HepG2 (cell line): ENCODE measurements around the gene SRP68. TPM values are rescaled to one million over a fixed set of nuclear protein-coding genes. Genes with fewer than 3 reads are reported as not detected.

Experiments used
- ARNTL ChIP-seq: sonication (generic); formaldehyde crosslinking; IDR thresholded peaks from 2 replicates; pipeline ENCODE4 v1.4.0; 2020; ENCODE audit warnings: mild to moderate bottlenecking, missing genetic modification reagents
- ATF7-NPFF ChIP-seq: sonication (generic); formaldehyde crosslinking; IDR thresholded peaks from 2 replicates; pipeline ENCODE4 v1.8.1; 2023; ENCODE audit warnings: mild to moderate bottlenecking, low read depth, missing genetic modification reagents, moderate library complexity
- GABPA ChIP-seq, 2 experiments: IDR thresholded peaks; 2 replicates each; pipeline ENCODE4 v1.6.1; 2011 to 2016; ENCODE audit warnings: low read depth in 2 of 2, low read length in 1 of 2, missing biosample characterization in 1 of 2, missing genetic modification characterization in 1 of 2
- GTF3A ChIP-seq: sonication (generic); formaldehyde crosslinking; conservative IDR thresholded peaks from 2 replicates; pipeline ENCODE4 v1.4.0; 2020; ENCODE audit warnings: mild to moderate bottlenecking, missing genetic modification reagents
- HIC2 ChIP-seq: sonication (generic); formaldehyde crosslinking; IDR thresholded peaks from 2 replicates; pipeline ENCODE4 v1.9.0; 2022; ENCODE audit warnings: low read depth, missing genetic modification reagents
- MAFF ChIP-seq: IDR thresholded peaks from 2 replicates; pipeline ENCODE4 v1.6.1; 2011; ENCODE audit warnings: low read depth, low read length, improper control_type of control experiment
- MTA1 ChIP-seq: sonication (generic); formaldehyde crosslinking; IDR thresholded peaks from 2 replicates; pipeline ENCODE4 v1.4.0; 2020; ENCODE audit warnings: missing genetic modification reagents, mild to moderate bottlenecking, borderline replicate concordance
- MTA3 ChIP-seq: sonication (generic); formaldehyde crosslinking; IDR thresholded peaks from 2 replicates; pipeline ENCODE4 v1.4.0; 2020; ENCODE audit warnings: missing genetic modification reagents
- NPAS2 ChIP-seq: sonication (generic); formaldehyde crosslinking; IDR thresholded peaks from 2 replicates; pipeline ENCODE4 v1.8.0; 2022; ENCODE audit warnings: mild to moderate bottlenecking, missing genetic modification reagents, borderline replicate concordance
- PHF5A ChIP-seq: IDR thresholded peaks from one replicate; pipeline ENCODE4 v1.6.1; 2018; ENCODE audit warnings: low read depth, missing genetic modification reagents; ENCODE audit not compliant: unreplicated experiment
- SMAD3 ChIP-seq: sonication (generic); formaldehyde crosslinking; IDR thresholded peaks from 2 replicates; pipeline ENCODE4 v1.4.0; 2020; ENCODE audit warnings: missing genetic modification reagents
- TERF1 ChIP-seq: sonication (generic); formaldehyde crosslinking; IDR thresholded peaks from 2 replicates; pipeline ENCODE4 v1.8.0; 2022; ENCODE audit warnings: mild to moderate bottlenecking, missing genetic modification reagents, moderate library complexity
- ZBTB10 ChIP-seq: sonication (generic); formaldehyde crosslinking; IDR thresholded peaks from 2 replicates; pipeline ENCODE4 v1.4.0; 2020; ENCODE audit warnings: missing genetic modification reagents, borderline replicate concordance
- ZNF282 ChIP-seq: fragments of 450-650 bp; IDR thresholded peaks from 2 replicates; pipeline ENCODE4 v1.6.1; 2018; ENCODE audit not compliant: partially characterized antibody
- ZNF577 ChIP-seq: sonication (generic); formaldehyde crosslinking; IDR thresholded peaks from 2 replicates; pipeline ENCODE4 v1.4.0; 2020; ENCODE audit warnings: mild to moderate bottlenecking, low read depth, missing genetic modification reagents, borderline replicate concordance
- ZNF597 ChIP-seq: sonication (generic); formaldehyde crosslinking; IDR thresholded peaks from 2 replicates; pipeline ENCODE4 v1.5.0; 2020; ENCODE audit warnings: missing genetic modification reagents
- polyA plus RNA-seq, 8 experiments: library from polyadenylated mRNA; depleted of rRNA in 3 of 8; stranded (reverse) in 7 of 8; unstranded in 1 of 8; fragments of >200 nt; fragmentation: Illumina TruSeq in 4 of 8; extraction: Trizol in 4 of 8; gene quantifications; 2 replicates each; pipeline versions ENCODE4 v1.2.1 to v1.2.3, GENCODE V29; 2011 to 2016; ENCODE audit warnings: low read depth in 4 of 8, missing spikeins in 1 of 8, mixed read lengths in 1 of 8; ENCODE audit not compliant: insufficient read depth in 1 of 8
- total RNA-seq, 5 experiments: library from RNA; depleted of rRNA; stranded (reverse); fragments of >200 nt; fragmentation: Illumina TruSeq; extraction: Trizol; gene quantifications; 2 replicates each; pipeline ENCODE4 v1.2.3, GENCODE V29; 2016; ENCODE audit warnings: low read depth in 1 of 5

Gene SRP68
- total and polyA plus RNA-seq, 2 of the 13 experiments (the other 11 are each of a cell fraction or from before 2014, with no cell fraction given), result 39.8 to 74.3 TPM

GRCh38 chr17:76027159-76027839 lies 45.0 kb downstream of the SRP68 start, which contains the start of gene EVPL (continued):
- TF ChIP-seq MTA3 (CRISPR knock-in tag), result no peak
- TF ChIP-seq ARNTL (CRISPR knock-in tag), result no peak; the same call in 1 of the 2 replicates
- no peak for TF ChIP-seq ZBTB10
- no peak for TF ChIP-seq PHF5A (CRISPR knock-in tag)
- no peak for TF ChIP-seq TERF1 (CRISPR knock-in tag)
- no peak; the same call in 1 of the 2 replicates for TF ChIP-seq GTF3A (CRISPR knock-in tag)
- no peak for TF ChIP-seq ZNF597 (CRISPR knock-in tag)
- no peak for TF ChIP-seq NPAS2 (CRISPR knock-in tag)
- TF ChIP-seq SMAD3, result no peak
- TF ChIP-seq MTA1 (CRISPR knock-in tag), result peak; percentile 12; the same call in 1 of the 2 replicates
- TF ChIP-seq ZNF577, result no peak
- no peak for TF ChIP-seq GABPA (IDR thresholded peaks at IDR 0.05; ENCODE audit: low read depth, low read length)
- no peak for TF ChIP-seq GABPA (CRISPR knock-in tag; IDR thresholded peaks at IDR 0.05; ENCODE audit: low read depth)
- TF ChIP-seq ATF7-NPFF (CRISPR knock-in tag), result peak; percentile 50; the same call in 1 of the 2 replicates
- TF ChIP-seq MAFF, result no peak
- TF ChIP-seq ZNF282, result no peak
- TF ChIP-seq HIC2 (CRISPR knock-in tag), result peak; percentile 70; the same call in 1 of the 2 replicates
